ENCODE data around the gene BAHCC1. TPM values are rescaled to one million over a fixed set of nuclear protein-coding genes. Genes with fewer than 3 reads are reported as not detected.
A peak's percentile ranks its signal among the peaks of the same experiment; 100 is the strongest.

The BAHCC1 gene
- total RNA-seq, 1 donor from 2014 or later, result 3.4 TPM

DNA sequence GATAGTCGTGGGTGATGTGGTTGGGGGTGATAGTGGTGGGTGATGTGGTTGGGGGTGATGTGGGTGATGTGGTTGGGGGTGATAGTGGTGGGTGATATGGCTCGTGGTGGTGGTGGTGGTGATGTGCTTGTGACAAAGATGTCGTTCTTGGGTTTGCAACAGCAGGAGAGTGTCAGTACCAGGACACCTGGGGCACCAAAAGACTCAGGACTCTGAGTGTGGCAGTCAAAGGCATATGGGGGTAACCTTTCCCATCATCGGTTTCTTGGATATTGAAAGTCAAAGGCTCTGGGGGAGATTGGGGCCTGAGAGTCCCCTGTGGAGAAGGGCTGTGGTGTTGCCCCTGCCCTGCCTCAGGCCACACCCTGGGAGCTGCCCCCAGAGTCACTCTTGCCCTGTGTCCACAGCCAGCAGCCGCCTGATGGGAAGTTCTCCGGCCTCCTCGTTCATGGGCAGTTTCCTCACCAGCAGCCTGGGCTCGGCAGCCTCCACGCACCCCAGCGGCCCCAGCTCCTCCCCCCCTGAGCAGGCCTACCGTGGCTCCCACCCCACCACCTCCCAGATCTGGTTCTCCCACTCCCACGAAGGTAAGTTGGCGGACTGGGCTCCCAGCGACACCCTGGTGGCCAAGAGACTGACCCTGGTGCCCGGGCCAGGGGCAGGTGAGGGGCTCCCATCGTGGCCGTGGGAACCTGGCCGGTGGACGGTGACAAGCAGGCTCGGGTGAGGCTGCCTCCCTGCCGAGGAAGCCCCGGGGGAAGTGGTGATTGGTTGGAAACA lies 31.3 kb downstream of the BAHCC1 start:
- H3K9me3 ChIP-seq (ENCODE audit: low read depth), result no peaks in the 10 kb centered on the region
- H4K20me1 ChIP-seq (ENCODE audit: low read depth), result peaks cover 58% of the 10 kb centered on the region
- H3K4me2 ChIP-seq, result peak overlapping the region; percentile 42
- H3K27ac Mint-ChIP-seq, result no peak overlapping the region
- H3K4me3 Mint-ChIP-seq, result no peak overlapping the region
- H3F3A ChIP-seq (ENCODE audit: low read depth), result peaks cover 11% of the 10 kb centered on the region
- H3K4me3 ChIP-seq, result no peak overlapping the region
- no peak for DNase-seq (ENCODE audit: low spot score)
- no peaks in the 10 kb centered on the region for H3K36me3 ChIP-seq
- H3K36me3 Mint-ChIP-seq, result no peaks in the 10 kb centered on the region
- no peak overlapping the region for H2AFZ ChIP-seq (replicated peaks)
- peaks cover 9% of the 10 kb centered on the region for H3K79me2 ChIP-seq (ENCODE audit: low read depth)
- H3K9ac ChIP-seq, result no peak overlapping the region
- no peaks in the 10 kb centered on the region for H3K27me3 ChIP-seq
- peaks cover 10% of the 10 kb centered on the region for H3K4me1 Mint-ChIP-seq
- no peak for TF ChIP-seq EZH2 (IDR thresholded peaks at IDR 0.05)
- no peak for TF ChIP-seq CTCF (IDR thresholded peaks at IDR 0.05)
- TF ChIP-seq EZH2phosphoT487 (IDR thresholded peaks at IDR 0.05), result no peak
- H3K27ac ChIP-seq, result no peak overlapping the region
- no peaks in the 10 kb centered on the region for H3K27me3 Mint-ChIP-seq (ENCODE audit: insufficient read depth, low read depth)
- H3K9me3 Mint-ChIP-seq, result no peaks in the 10 kb centered on the region
- peaks cover 46% of the 10 kb centered on the region for H3K4me1 ChIP-seq

GRCh38 chr17:81427173-81428120 lies 32.2 kb downstream of the BAHCC1 start:
- Histone ChIP-seq H3K27me3 (no peaks in the 10 kb centered on the region), H3K4me1 (peaks cover 45% of the 10 kb centered on the region), H3K79me2 (ENCODE audit: low read depth) (peaks cover 9% of the 10 kb centered on the region), H4K20me1 (ENCODE audit: low read depth) (peaks cover 56% of the 10 kb centered on the region), H3K9ac (no peak overlapping the region), H3F3A (ENCODE audit: low read depth) (peaks cover 11% of the 10 kb centered on the region), H3K27ac (peak overlapping the region; percentile 53), H2AFZ (replicated peaks) (no peak overlapping the region), H3K4me3 (no peak overlapping the region), H3K4me2 (peak overlapping the region; percentile 42), H3K9me3 (ENCODE audit: low read depth) (no peaks in the 10 kb centered on the region), H3K36me3 (no peaks in the 10 kb centered on the region)
- Mint-ChIP-seq H3K9me3 (no peaks in the 10 kb centered on the region), H3K4me3 (no peak overlapping the region), H3K36me3 (no peaks in the 10 kb centered on the region), H3K27ac (no peak overlapping the region), H3K4me1 (peaks cover 6% of the 10 kb centered on the region), H3K27me3 (ENCODE audit: insufficient read depth, low read depth) (no peaks in the 10 kb centered on the region)
- DNase-seq (ENCODE audit: low spot score), result peak; percentile 58
- TF ChIP-seq EZH2phosphoT487 (IDR thresholded peaks at IDR 0.05) (no peak), CTCF (IDR thresholded peaks at IDR 0.05) (no peak), EZH2 (IDR thresholded peaks at IDR 0.05) (no peak)

DNA sequence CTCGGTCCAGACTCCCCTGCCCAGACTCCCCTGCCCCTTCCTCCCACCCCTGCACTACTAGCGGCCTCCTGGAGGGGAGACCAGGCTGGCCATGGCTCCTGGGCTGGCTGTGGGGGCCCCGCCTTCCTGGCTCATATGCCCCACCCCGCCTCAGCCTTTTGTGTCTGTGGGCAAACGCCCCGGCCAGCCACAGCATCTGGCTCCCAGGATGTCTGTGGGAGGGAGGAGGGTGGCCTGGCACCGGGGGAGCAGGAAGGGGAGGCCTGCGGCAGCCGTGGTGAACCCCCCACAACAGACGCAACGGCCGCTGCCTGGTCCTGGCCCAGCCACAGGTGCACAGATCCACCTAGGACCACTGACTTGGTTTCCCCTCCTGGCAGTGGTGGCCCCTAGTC lies 32.9 kb downstream of the BAHCC1 start:
- H4K20me1 ChIP-seq (ENCODE audit: low read depth), result peaks cover 53% of the 10 kb centered on the region
- H3K4me1 ChIP-seq, result peaks cover 38% of the 10 kb centered on the region
- no peak overlapping the region for H3K9ac ChIP-seq
- Mint-ChIP-seq H3K9me3 (no peaks in the 10 kb centered on the region), H3K27ac (no peak overlapping the region), H3K27me3 (ENCODE audit: insufficient read depth, low read depth) (no peaks in the 10 kb centered on the region), H3K4me1 (peaks cover 6% of the 10 kb centered on the region), H3K4me3 (no peak overlapping the region), H3K36me3 (no peaks in the 10 kb centered on the region)
- no peaks in the 10 kb centered on the region for H3K9me3 ChIP-seq (ENCODE audit: low read depth)
- peak overlapping the region; percentile 42 for H3K4me2 ChIP-seq
- no peak for DNase-seq (ENCODE audit: low spot score)
- no peaks in the 10 kb centered on the region for H3K27me3 ChIP-seq
- peaks cover 9% of the 10 kb centered on the region for H3K79me2 ChIP-seq (ENCODE audit: low read depth)
- peaks cover 11% of the 10 kb centered on the region for H3F3A ChIP-seq (ENCODE audit: low read depth)
- H3K4me3 ChIP-seq, result no peak overlapping the region
- H3K27ac ChIP-seq, result no peak overlapping the region
- H3K36me3 ChIP-seq, result no peaks in the 10 kb centered on the region
- no peak overlapping the region for H2AFZ ChIP-seq (replicated peaks)
- no peak for TF ChIP-seq CTCF (IDR thresholded peaks at IDR 0.05)
- no peak for TF ChIP-seq EZH2phosphoT487 (IDR thresholded peaks at IDR 0.05)
- no peak for TF ChIP-seq EZH2 (IDR thresholded peaks at IDR 0.05)

Data from neural progenitor cell (in vitro differentiated cells).